ENCODE data around the gene RPL5. TPM values are rescaled to one million over a fixed set of nuclear protein-coding genes. Genes with fewer than 3 reads are reported as not detected.

The RPL5 gene
- total and polyA plus RNA-seq, 2 donors from 2014 or later, result 786 to 1,286 TPM

DNA sequence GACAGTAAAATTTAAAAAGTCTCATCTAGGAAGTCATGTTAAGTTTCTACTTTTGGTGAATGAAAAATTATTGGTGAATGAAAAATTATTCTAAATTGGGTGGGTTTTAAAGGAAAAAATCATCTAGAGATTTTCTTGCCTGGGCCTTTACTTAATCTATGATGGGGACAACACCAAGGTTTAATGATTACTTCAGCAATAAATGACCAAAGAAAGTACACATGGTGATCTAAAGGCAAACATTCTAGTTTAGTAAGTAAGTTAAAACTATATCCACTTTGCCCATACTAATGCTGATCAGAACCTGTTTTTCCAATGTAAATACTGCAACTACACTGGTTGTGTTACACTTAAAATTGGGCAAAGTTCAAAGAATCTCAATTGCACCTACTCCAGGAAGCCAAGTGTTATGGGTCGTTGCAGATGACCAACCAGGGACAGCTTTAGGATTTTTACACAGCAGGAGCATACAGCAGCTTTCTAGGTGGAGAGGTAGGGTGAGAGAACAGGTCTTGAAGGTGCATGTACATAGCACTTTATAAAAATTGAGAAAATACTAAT, 14.6 kb upstream of the RPL5 start:
- no peaks in the 10 kb centered on the region for H3K36me3 ChIP-seq (ENCODE audit: control insufficient read depth in 2 of 3, insufficient read depth in 3 of 3, low read length in 3 of 3)
- TF ChIP-seq, protein P1, sequence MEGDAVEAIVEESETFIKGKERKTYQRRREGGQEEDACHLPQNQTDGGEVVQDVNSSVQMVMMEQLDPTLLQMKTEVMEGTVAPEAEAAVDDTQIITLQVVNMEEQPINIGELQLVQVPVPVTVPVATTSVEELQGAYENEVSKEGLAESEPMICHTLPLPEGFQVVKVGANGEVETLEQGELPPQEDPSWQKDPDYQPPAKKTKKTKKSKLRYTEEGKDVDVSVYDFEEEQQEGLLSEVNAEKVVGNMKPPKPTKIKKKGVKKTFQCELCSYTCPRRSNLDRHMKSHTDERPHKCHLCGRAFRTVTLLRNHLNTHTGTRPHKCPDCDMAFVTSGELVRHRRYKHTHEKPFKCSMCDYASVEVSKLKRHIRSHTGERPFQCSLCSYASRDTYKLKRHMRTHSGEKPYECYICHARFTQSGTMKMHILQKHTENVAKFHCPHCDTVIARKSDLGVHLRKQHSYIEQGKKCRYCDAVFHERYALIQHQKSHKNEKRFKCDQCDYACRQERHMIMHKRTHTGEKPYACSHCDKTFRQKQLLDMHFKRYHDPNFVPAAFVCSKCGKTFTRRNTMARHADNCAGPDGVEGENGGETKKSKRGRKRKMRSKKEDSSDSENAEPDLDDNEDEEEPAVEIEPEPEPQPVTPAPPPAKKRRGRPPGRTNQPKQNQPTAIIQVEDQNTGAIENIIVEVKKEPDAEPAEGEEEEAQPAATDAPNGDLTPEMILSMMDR (IDR thresholded peaks at IDR 0.05; ENCODE audit: borderline replicate concordance, extremely low read depth, insufficient read depth), result no peak
- no peak overlapping the region for H3K9ac ChIP-seq (ENCODE audit: low read length in 3 of 3)
- no peak overlapping the region for H3K27ac ChIP-seq (ENCODE audit: low read depth in 2 of 2, low read length in 2 of 2)
- FAIRE-seq (peak; percentile 50), DNase-seq (peak in 1 of 5 donors; percentile 27)
- H3K4me1 ChIP-seq (ENCODE audit: control insufficient read depth in 2 of 3, insufficient read depth in 2 of 3, low read depth in 1 of 3, low read length in 3 of 3), result no peaks in the 10 kb centered on the region
- H3K4me3 ChIP-seq (ENCODE audit: low read length in 3 of 3), result no peak overlapping the region
- H3K9me3 ChIP-seq (ENCODE audit: control insufficient read depth in 2 of 3, insufficient read depth in 1 of 3, low read length in 3 of 3), result no peaks in the 10 kb centered on the region
- intact Hi-C loops (cut with DNase I), result no loop called here
- H3K27me3 ChIP-seq (ENCODE audit: control insufficient read depth, insufficient read depth, low read length), result no peaks in the 10 kb centered on the region

DNA sequence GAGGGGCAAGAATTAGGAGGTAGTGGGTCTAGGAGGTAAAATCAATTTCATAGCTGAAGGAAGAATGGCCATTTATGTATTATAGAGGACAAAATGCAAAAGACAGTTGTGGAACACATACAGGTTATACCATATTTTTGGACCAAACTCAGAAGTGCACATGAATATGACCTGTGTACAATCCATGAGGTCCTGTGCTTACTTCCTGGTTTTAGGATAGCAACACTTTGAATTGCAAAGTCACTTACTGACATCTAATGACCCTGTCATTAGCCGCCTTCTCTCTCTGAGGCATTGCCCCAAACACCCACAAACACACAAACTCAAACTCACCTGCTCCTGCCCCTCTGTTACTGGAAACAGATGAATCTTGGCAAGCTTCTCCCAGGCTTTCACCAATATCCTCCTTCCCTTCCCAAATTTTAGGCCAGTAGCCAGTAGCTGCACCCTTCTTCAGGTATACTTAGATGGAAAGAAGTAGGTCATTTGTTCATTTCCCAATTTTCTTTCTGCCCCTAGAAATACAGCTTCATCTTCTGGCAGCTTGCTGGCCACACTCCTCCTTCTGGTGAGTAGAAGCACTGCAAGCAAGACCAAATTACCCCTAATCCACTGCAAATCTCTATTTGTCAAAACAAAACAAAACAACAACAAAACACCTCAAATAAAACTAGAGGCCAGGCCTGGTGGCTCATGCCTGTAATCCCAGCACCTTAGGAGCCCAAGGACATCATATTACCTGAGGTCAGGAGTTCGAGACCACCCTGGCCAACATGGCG, 13.7 kb upstream of the RPL5 start:
- DNase-seq (no peak), FAIRE-seq (no peak)
- intact Hi-C loops (cut with DNase I), result no loop called here
- Histone ChIP-seq H3K9ac (ENCODE audit: low read length in 3 of 3) (no peak overlapping the region), H3K9me3 (ENCODE audit: control insufficient read depth in 2 of 3, insufficient read depth in 1 of 3, low read length in 3 of 3) (no peaks in the 10 kb centered on the region), H3K27ac (ENCODE audit: low read depth in 2 of 2, low read length in 2 of 2) (no peak overlapping the region), H3K4me3 (ENCODE audit: low read length in 3 of 3) (no peak overlapping the region), H3K27me3 (ENCODE audit: control insufficient read depth, insufficient read depth, low read length) (no peaks in the 10 kb centered on the region), H3K4me1 (ENCODE audit: control insufficient read depth in 2 of 3, insufficient read depth in 2 of 3, low read depth in 1 of 3, low read length in 3 of 3) (no peaks in the 10 kb centered on the region), H3K36me3 (ENCODE audit: control insufficient read depth in 2 of 3, insufficient read depth in 3 of 3, low read length in 3 of 3) (no peaks in the 10 kb centered on the region)
- TF ChIP-seq, protein P1 (IDR thresholded peaks at IDR 0.05; ENCODE audit: borderline replicate concordance, extremely low read depth, insufficient read depth), result peak; percentile 72

DNA sequence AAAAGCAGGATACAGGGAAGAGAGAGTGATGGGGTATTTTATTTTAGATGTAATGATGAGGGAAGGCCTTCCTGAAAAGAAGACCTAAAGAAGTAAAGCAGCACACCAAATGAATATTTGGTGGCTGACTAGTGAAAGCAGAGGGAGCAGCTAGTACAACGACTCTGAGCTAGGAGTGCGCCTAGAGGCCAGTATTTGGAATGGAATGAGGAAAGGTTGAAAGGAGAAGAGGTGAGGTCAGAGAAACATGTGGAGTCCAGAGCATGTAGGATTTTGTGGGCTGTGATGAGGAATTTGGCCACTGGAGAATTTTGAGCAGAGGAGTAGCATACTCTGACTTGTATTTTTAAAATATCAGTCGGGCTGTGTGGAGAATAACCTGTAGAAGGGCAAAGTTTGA, 11.8 kb upstream of the RPL5 start:
- FAIRE-seq (no peak), DNase-seq (no peak)
- Histone ChIP-seq H3K9ac (ENCODE audit: low read length in 3 of 3) (no peak overlapping the region), H3K36me3 (ENCODE audit: control insufficient read depth in 2 of 3, insufficient read depth in 3 of 3, low read length in 3 of 3) (no peaks in the 10 kb centered on the region), H3K4me1 (ENCODE audit: control insufficient read depth in 2 of 3, insufficient read depth in 2 of 3, low read depth in 1 of 3, low read length in 3 of 3) (no peaks in the 10 kb centered on the region), H3K9me3 (ENCODE audit: control insufficient read depth in 2 of 3, insufficient read depth in 1 of 3, low read length in 3 of 3) (no peaks in the 10 kb centered on the region), H3K4me3 (ENCODE audit: low read length in 3 of 3) (no peak overlapping the region), H3K27me3 (ENCODE audit: control insufficient read depth, insufficient read depth, low read length) (no peaks in the 10 kb centered on the region), H3K27ac (ENCODE audit: low read depth in 2 of 2, low read length in 2 of 2) (no peak overlapping the region)
- intact Hi-C loops (cut with DNase I), result no loop called here
- TF ChIP-seq, protein P1 (IDR thresholded peaks at IDR 0.05; ENCODE audit: borderline replicate concordance, extremely low read depth, insufficient read depth), result no peak
